A673 (cell line): ENCODE measurements around the gene KIF26B. TPM values are rescaled to one million over a fixed set of nuclear protein-coding genes. Genes with fewer than 3 reads are reported as not detected.

ENCODE experiments used
- BruUV-seq: library from RNA; stranded (reverse); fragments of 400-500 nt; replicated peaks from 2 replicates; lab custom pipeline; 2021; lab: Mats Ljungman, UMichigan
- CTCF ChIA-PET: fragments of 300-600 bp; sonication (Branson Sonifier 250); formaldehyde crosslinking; loops from one replicate; lab custom pipeline; 2022; ENCODE audit warnings: antibody characterized with exemption; lab: Charles Lee
- POLR2A ChIA-PET: fragments of 300-600 bp; sonication (Branson Sonifier 250); formaldehyde crosslinking; loops from one replicate; lab custom pipeline; 2022; ENCODE audit warnings: antibody characterized with exemption; ENCODE audit not compliant: low non-redundant PET; lab: Charles Lee
- DNase-seq: peaks from one replicate; pipeline ENCODE4 v3.0.0-alpha.2; 2015; ENCODE audit warnings: low spot score
- H3K27ac ChIP-seq: fragments of 200-600 bp; sonication (generic); 2 replicates; pipeline ENCODE4 v1.5.1; 2016; ENCODE audit warnings: mixed run types, low read depth, mild to moderate bottlenecking, mixed read lengths, antibody characterized with exemption, low read length; ENCODE audit not compliant: poor library complexity, severe bottlenecking
- H3K27me3 ChIP-seq: fragments of 200-600 bp; sonication (generic); replicated peaks from 2 replicates; pipeline ENCODE4 v1.6.1; 2017; ENCODE audit warnings: mixed run types, low read depth, mild to moderate bottlenecking, mixed read lengths, antibody characterized with exemption, low read length; ENCODE audit not compliant: insufficient read depth, poor library complexity
- H3K36me3 ChIP-seq: fragments of 200-600 bp; sonication (generic); 2 replicates; pipeline ENCODE4 v1.6.1; 2016; ENCODE audit warnings: mixed run types, mild to moderate bottlenecking, mixed read lengths, antibody characterized with exemption, low read length; ENCODE audit not compliant: insufficient read depth, poor library complexity, severe bottlenecking
- H3K4me1 ChIP-seq: fragments of 200-600 bp; sonication (generic); 2 replicates; pipeline ENCODE4 v1.6.1; 2017; ENCODE audit warnings: mixed run types, mild to moderate bottlenecking, mixed read lengths, antibody characterized with exemption, low read length; ENCODE audit not compliant: insufficient read depth, poor library complexity, severe bottlenecking
- H3K4me3 ChIP-seq: fragments of 200-600 bp; sonication (generic); 2 replicates; pipeline ENCODE4 v1.5.1; 2016; ENCODE audit warnings: low read depth, mixed run types, mild to moderate bottlenecking, mixed read lengths, low read length; ENCODE audit not compliant: poor library complexity, severe bottlenecking
- H3K9me3 ChIP-seq: fragments of 200-600 bp; sonication (generic); 2 replicates; pipeline ENCODE4 v1.6.1; 2016; ENCODE audit warnings: mixed run types, low read depth, mild to moderate bottlenecking, mixed read lengths, antibody characterized with exemption, low read length; ENCODE audit not compliant: poor library complexity, severe bottlenecking
- CTCF ChIP-seq: fragments of 300-800, 200-600 bp; sonication (generic); conservative IDR thresholded peaks from 2 replicates; pipeline ENCODE4 v1.5.1; 2017; ENCODE audit warnings: low read depth, mild to moderate bottlenecking, antibody characterized with exemption, low read length, moderate library complexity, mixed read lengths
- EZH2 ChIP-seq: fragments of 200-600 bp; sonication (generic); IDR thresholded peaks from 2 replicates; pipeline ENCODE4 v1.6.1; 2017; ENCODE audit warnings: borderline replicate concordance, low read depth, mild to moderate bottlenecking, mixed read lengths, antibody characterized with exemption, low read length; ENCODE audit not compliant: poor library complexity, severe bottlenecking
- intact Hi-C: fragments of 100-400 bp; cut with micrococcal nuclease; formaldehyde crosslinking; loops from one replicate; pipeline ENCODE4 v1.10.0; 2022; ENCODE audit not compliant: unreplicated experiment
- total RNA-seq: library from RNA; stranded (reverse); gene quantifications from 2 replicates; pipeline ENCODE4 v1.2.3, GENCODE V29; 2021

KIF26B gene
- total RNA-seq, 1 experiment from 2014 or later: not detected

- no peak overlapping the region for H3K27ac ChIP-seq
- H3K4me3 ChIP-seq: no peak overlapping the region
- no peaks in the 10 kb centered on the region for H3K4me1 ChIP-seq
- no peaks in the 10 kb centered on the region for H3K36me3 ChIP-seq
- no peaks in the 10 kb centered on the region for H3K9me3 ChIP-seq
- ChIA-PET POLR2A (no interaction called here), CTCF (no interaction called here)
- no TSS peak for BruUV-seq
- H3K27me3 ChIP-seq: no peaks in the 10 kb centered on the region
- TF ChIP-seq EZH2 (no peak), CTCF (no peak)
- intact Hi-C loops: no loop called here
- DNase-seq: no peak
Measured at GRCh38 chr1:245118806-245119205, 36.0 kb upstream of the KIF26B start.

GRCh38 chr1:245121523-245121922 lies 33.3 kb upstream of the KIF26B start:
- Histone ChIP-seq H3K4me3 (no peak overlapping the region), H3K27ac (no peak overlapping the region), H3K9me3 (no peaks in the 10 kb centered on the region), H3K36me3 (no peaks in the 10 kb centered on the region), H3K27me3 (no peaks in the 10 kb centered on the region), H3K4me1 (no peaks in the 10 kb centered on the region)
- ChIA-PET CTCF (no interaction called here), POLR2A (no interaction called here)
- no TSS peak for BruUV-seq
- intact Hi-C loops: no loop called here
- no peak for DNase-seq
- TF ChIP-seq EZH2 (no peak), CTCF (no peak)

GRCh38 chr1:245124241-245124640 lies 30.5 kb upstream of the KIF26B start:
- intact Hi-C loops: no loop called here
- Histone ChIP-seq H3K27me3 (no peaks in the 10 kb centered on the region), H3K4me3 (no peak overlapping the region), H3K9me3 (no peaks in the 10 kb centered on the region), H3K27ac (no peak overlapping the region), H3K4me1 (no peaks in the 10 kb centered on the region), H3K36me3 (no peaks in the 10 kb centered on the region)
- POLR2A ChIA-PET: no interaction called here
- BruUV-seq: no TSS peak
- DNase-seq: no peak
- CTCF ChIA-PET: no interaction called here
- no peak for TF ChIP-seq EZH2
- no peak for TF ChIP-seq CTCF
